Activated CD4-positive, alpha-beta T cell treated with anti-CD3 and anti-CD28 coated beads, Interleukin-2, Interleukin-4, amounts not matched to agents 100 ng/mL and 50 ng/mL, durations not matched to agents 16 hours and 8 hours (primary cell): Measurements from ENCODE around the gene TPP2.

Source experiments
- DNase-seq: peaks from one replicate; pipeline ENCODE4 v3.0.0-alpha.2; 2020; ENCODE audit warnings: low spot score

The TPP2 gene

DNA sequence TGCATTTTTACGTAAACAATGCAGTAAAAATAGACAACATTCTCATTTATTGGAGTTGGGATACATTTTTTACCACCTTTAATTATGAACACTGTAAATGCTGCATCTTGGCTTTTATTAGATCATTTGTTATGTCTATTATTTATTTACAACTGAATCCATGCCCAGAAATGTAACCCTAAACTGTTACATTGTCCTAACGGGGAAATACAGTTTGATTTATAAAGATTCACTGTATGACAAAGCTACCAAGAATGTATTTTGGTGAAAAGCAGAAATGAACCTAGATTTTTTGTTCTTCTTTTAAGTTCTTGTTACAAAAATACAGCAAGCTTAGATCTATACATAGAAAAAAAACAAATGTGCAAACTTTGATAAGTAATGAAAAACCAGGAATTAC lies 97.0 kb downstream of the TPP2 start:
- DNase-seq: no peak

DNA sequence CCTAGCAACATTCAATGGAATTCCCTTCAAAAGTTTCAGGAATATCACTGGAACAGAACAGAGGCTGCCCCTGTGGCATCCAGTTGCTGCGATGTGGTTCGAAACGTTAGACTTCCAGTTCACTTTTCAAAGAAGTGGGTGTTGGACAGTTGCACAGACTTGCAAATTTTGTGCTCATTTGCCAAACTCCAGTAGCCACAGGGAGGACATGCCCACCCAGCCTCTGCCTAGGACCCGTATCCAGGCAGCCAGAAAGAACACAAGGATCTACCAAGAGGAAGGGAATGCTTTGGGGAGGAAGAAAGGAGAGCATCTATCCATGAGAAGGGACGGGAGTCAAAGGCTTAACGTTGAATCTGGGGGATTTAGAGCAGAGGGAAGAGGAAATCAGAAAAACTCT lies 98.2 kb downstream of the TPP2 start, which contains the start of gene METTL21C:
TSS of gene METTL21C (minus strand) at position 108 of the 400 bp plus-strand sequence. CDS start 546 bp downstream, outside the sequence.
- DNase-seq: no peak

DNA sequence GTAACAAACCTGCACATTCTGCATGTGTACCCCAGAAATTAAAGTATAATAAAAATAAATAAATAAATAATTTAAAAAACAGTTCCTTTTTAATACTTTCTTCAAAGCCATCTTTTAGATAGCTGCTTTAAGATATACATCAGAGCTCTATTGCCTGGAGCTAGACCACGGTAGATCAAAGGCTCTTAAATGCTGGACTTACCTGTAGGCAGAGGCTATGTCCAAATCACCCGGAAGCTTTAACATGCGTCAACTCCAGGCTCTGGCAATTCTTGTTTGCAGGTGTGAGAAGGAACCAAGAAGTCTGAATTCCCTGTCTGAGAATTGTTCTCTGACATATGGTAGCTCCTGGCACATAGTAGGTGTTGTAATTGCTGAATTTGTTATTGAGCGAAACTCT lies 99.7 kb downstream of the TPP2 start:
- no peak for DNase-seq

DNA sequence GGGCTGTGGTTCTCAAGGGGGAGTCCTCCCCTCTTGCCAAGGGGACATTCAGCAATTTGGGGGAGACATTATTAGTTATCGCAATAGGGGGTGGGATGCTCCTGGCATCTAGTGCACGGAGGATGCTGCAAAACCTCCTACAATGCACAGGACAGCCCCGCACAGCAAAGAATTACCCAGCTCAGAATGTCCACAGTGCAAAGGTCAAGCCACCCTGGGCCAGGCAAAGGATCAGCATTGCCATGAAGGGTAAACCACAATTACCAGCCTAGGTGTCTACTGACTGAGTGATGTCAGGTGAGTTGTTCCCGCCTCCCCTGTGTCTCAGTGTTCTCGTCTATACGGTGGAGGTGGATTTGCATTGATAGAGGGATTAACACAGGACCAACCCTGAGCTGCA lies 100.5 kb downstream of the TPP2 start:
- no peak for DNase-seq

DNA sequence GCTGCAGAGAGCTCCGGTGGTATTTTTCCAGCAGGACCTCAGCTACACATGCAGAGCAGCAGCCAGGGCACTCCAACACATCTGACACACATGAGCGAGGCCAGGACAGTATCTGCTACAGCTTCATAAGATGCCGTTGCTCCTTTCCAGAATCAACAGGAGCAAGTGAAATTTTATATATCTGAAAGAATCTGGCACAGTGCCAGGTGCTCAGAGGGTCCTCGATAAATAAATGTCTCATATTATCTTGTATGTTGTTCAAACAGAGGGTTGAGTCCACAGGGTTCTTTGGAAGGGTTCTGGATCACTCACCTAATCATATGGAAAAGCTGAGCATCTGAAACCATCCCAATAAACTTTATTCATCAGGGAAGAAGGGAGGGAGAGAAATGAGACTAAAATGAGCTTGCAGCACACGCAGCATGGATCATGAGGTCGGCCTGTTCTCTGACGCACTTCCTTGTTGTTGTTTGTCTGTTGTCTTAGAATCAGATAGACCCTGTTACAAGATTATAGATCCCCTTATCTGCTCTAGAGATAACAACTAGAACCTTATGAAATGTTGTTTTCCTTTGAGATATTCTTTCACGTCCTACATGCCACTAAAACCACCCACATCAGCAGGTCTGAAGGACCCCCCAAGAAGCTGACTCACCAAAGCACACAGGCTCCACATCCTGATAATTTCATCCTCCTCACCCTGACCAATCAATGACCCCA lies 101.3 kb downstream of the TPP2 start:
- no peak for DNase-seq

DNA sequence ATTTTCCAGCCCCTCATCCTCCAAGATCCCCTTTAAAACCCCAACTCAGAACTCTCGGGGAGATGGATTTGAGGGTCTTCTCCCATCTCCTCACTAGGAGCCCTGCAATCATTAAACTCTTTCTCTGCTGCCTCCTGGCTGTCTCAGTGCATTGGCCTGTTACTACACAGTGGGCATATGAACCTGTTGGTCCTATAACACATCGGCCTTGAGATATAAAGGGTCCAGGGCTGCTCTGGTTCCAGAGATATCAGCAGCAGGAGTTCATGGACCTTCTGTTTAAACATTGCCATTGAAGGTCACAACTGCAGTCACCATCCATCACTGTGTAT lies 101.8 kb downstream of the TPP2 start:
- DNase-seq: no peak

DNA sequence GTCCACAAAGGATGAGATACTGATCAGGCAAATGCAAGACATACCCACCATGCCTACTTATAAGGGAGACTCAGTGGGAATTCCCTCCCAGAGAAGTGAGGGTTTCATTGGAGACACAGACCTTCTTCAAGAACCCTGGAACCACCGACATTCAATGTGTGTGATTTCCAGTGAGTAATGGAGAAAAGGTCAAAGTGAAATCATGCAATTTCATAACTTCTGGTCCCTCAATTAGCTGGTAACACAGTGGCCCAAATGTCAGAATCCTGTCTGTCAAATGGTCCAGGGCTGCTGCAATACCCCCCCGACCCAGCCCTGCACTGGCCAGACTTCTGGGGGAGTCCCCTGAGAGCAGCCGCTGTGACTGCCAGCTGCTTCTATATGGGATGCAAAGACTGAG lies 102.7 kb downstream of the TPP2 start:
- DNase-seq: no peak

DNA sequence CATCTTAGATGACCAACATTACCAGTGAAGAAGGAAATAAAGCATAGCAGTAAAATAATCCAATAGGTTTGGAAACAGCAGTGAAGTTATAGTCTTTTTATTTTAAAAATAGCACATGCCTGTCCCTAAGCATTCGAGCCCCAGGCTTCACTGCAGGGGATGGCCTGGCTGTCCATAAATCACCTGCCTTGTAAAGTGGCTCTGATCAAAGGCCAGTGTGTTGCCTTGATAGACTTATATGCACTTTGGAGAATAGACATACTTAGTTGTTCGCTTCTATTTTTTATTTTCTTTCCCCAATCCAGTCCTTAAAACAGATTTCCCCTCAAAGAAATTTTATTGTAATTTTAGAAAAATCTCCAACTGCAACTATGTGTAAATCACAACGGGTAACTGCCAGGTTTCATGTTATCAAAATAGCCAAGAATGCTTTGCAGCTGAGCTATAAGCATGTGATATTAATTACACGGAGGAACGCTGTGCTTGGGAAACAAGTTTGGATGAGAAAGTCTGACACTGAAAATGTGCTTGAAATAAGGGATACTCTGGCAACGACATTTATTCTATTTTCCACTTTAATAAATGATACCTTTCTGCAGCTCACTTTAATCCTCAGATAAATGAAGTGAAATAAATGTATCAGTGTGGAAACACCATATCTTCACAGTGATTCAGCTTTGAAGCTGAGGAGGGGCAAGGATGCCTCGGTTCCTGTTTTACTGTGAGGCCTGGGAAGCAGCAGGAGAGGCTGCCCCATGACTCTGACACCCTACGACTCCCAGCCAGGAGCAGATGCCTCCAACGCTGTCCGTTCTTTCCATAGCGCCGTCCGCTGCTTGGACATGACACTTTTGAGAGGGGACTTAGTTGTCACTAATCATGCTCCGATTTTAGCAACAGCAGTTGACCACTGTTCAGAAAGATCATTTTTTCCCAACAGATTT lies 103.6 kb downstream of the TPP2 start:
- no peak for DNase-seq

DNA sequence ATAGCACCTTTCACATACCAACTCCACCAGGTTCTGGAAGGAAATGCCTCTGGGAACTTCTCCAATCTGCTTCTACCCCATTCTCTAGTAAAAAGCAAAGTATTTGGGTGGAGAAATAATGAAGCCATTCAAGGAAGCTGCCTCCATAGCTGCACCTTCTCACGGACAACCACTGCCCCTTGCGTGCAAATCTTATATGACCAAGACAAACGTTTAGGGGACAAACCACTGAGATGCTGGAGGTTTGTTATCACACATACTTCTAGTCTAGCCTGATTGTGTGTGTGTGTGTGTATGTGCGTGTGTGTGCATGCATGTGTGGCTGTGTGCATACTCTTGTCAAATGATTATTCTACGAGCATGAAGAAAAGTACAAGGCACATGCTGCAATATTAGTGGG lies 104.5 kb downstream of the TPP2 start:
- DNase-seq: no peak

DNA sequence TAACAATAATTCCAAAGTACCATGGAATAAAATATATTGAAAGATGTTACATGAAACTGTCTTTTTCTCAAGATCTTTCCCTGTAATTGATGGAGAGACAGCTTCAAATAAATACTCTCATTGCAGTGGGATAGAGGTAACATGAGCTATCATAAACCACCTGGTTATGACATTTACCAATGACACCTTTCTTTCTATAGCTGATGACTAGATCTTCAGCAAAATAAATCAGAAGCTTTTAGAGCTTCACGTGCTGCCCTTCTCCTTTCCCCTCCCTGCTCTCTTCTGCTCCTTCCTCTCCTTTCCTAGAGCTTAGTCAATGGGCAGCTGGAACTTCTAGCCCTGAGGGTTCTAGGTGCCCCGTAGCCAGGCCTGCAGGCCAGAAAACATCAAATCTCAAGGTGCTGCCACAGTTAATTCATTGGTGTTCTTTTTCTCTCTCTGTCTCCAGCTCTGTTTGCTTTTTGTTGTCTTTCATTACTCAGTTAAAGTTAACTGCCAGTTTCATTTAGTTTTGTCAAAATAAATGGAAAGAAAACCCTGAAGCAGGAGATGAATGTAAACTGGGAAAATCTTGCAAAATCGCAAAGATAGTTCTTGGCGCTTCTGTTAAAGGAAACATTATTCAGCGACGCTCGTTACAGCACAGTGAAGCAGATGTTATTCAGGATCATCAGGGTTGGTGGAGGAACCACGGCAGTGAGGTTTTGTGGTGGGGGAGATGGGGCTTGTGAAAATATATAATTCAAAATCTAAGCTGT lies 106.4 kb downstream of the TPP2 start:
- no peak for DNase-seq

DNA sequence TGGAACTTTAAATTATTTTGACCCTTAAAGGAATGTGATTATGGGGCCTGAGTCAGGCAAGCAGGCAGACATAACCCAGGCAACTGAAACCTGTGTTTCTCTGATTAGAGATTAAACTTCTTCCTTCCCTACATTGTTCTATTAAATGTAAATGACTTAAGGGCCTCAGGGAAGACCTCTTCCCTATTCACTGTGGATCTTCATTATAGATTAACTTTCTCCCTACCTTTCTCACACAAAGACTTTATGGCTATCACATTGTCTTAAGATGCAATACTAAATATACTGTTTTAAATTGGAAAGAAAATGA lies 106.9 kb downstream of the TPP2 start:
- DNase-seq: no peak

DNA sequence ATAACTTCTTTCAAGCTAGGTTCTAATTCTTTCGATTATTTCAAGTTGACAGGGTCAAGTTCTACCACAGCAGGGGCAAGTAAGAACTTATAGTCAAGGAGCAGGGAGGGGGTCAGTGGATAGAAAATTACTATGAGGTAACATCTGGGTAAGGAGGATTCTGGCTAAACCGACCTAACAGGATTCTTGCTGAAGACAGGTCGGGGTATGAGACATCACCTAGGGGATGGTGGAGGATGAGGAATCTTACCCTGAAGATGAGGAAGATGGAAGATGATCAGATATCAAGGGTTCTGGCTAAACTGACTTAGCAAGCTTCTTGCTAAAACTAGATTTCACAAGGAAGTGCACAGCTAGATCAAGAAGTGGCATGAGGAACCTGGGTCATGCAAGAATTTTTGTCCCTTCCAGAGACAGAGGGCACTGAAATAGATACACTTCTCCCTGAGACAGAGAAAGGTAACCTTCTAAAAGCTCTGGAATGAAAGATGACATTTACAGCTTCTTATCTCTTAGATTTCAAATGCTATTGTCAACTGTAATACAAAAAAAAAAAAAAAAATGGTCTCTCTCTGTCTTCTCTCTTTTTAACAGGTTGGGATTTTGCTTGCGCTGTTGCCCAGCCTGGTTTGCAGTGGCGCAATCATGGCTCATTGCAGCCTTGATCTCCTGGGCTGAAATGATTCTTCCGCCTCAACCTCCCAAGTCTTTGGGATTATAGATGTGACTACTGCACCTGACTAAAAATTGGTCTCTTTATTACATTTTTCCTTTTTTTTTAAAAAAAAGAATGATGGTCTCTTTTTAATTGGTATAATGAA lies 107.7 kb downstream of the TPP2 start:
- DNase-seq: no peak

DNA sequence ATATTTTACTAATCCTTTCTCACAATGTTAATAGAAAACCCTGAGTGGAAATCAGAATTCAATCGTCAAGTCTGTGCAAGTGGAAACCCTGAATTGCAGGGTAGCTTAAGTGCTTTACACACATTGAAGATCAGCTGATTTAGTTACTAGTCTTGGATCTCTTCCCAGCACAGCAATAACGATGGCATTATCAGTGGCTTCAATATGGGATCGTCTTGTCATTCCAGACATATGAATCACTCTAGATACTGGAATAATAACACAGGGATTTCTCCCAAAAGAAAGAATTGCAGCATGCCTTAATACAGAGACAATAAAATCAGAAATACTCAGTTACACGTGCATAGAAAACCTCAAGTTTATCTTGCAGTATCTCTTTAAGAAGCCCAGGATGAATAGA lies 110.7 kb downstream of the TPP2 start:
- DNase-seq: no peak

DNA sequence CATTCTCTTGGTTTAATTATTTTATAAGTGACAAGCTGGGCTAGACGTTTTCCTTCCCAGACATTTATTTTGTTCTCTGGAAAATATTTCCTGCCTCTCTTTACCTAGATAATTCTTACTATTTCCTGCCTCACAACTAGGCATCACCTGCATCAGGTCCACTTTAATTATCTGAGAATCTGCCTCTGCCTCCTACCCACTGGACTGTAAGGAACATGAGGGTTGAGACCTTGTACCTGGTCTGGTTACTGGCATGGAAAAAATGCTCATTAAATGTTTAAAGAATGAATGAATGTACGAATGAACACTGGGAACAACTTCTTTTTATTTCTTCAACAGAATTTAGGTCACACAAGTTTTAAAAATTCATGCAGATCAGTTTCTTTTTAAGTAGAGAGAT lies 111.4 kb downstream of the TPP2 start:
- no peak for DNase-seq

DNA sequence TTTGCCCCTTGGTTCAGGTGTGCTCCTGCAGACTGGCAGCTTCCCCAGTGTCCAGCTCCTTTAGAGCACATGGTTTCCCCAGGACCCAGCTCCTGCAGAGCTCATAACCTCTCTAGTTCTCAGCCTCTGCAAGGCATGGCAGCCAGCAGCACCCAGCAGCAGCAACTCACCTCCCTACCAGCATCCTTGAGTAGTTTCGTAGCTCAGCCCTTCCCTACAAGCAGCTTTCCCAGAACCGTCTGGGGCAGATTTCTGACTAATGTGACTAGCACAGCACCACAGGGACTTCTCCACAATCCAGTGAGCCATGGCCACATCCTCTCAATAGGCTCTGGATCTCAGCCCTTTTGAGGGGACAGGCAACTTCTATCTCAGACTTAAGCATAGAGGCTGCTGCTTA lies 112.2 kb downstream of the TPP2 start:
- DNase-seq: no peak

DNA sequence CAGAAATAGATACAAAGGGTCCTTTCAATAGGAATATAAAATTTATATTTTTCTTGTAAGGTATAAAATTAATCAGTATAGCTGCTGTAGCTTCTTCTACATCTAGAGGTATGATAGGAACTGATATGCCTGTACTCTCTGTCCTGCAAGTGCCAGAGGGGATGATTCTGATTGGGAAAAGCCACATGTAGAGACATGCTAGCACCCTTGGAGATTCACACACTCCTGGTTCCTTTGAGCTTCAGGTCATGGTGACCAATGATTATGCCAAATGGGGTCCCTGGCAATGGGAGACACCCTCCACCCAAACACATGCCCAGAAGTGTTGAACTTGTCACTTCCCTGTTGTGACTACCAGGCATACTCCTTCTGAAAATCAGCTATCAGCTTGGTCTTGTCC lies 112.8 kb downstream of the TPP2 start:
- no peak for DNase-seq

DNA sequence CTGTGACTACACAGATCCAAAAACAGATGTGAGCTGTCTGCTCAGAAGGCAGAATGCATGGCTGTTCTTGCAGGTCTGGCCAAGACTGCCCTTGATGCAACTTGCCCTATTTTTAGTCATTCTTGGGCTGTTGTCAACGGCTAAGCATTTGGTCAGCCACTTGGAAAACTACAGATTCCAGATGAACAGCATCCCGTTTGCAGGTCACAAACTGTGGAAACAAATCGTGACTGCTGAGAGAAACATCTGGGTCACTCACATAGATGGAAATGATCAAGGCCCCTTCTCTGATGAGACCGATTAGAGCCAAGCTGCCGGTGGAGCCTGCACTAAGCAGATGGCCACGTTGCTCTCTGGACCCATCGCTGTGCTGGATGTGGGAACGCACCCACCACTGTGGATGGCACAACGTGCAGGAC lies 113.5 kb downstream of the TPP2 start:
- no peak for DNase-seq

DNA sequence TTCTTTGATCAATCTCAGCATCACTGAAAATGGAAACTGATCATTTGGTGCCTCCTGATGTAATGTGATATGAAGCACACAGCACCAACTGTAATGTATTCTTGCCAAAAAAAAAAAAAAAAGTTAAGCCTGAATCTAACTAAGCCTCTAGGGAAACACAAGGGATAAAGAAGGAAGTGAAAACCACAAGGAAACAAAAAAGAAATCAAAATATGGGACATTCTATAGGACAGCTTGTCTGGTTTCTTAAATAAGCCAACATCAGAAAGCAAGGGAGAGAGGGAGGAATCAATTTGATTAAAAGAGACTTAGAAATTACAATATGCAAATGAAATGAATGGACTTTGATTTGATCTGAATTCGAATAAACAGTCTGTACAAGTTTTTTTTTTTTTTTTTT lies 118.7 kb downstream of the TPP2 start:
- no peak for DNase-seq

DNA sequence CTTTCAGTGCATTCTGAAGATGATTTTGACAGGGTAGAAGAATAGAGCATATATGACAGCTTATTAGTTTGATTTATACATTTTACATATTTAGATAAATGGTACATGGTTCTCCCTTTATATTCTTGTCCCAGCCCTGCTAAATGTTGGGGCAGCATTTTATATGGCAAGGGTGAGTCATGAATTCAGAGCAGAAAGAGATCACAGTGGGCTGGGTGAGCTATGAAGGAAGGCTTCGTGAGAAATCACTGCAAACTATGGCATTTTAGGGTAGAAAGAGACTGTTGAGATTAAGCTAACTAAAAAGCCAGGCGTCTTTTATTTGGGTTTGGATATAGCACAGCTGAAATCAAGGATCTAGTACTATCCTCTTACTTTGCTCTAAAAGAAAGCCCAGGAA lies 122.0 kb downstream of the TPP2 start:
- DNase-seq: no peak

DNA sequence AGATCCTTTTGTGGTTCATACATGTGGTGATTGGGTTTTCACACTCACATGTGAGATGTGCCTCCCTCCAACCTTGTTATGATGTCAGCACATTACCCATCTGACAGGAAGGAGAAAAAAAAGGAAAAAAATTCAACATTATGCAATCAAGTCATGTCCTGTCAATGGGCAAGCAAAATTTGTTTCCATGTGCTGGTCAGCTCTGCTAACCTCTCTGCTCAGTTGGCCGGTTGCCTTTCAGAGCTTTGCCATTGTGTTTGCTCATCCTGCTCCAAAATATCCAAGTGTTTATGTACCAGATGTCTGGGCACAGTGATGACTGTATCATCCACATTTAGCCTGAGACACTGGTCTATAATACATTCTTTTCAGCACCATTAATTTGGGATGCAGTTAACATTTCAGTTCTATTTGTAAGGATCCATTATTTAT lies 125.0 kb downstream of the TPP2 start:
- no peak for DNase-seq

DNA sequence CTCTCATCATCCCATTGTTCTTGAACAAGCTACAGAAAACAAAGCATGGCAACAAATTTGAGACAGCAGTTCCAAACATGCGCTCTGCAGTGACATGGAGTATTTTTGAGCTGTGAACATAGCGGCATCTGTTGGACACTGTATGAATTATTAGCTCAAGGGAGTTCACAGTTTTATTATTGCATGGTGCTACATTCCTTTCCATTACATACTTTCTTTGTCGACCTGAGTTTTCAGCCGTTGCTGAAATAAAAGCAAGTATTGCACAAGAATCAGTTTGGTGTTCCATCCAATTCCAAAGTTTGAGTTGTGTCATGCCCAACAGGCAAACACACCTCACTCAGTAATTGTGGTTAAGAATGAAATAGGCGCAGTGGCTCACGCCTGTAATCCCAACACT lies 128.1 kb downstream of the TPP2 start:
- DNase-seq: no peak

DNA sequence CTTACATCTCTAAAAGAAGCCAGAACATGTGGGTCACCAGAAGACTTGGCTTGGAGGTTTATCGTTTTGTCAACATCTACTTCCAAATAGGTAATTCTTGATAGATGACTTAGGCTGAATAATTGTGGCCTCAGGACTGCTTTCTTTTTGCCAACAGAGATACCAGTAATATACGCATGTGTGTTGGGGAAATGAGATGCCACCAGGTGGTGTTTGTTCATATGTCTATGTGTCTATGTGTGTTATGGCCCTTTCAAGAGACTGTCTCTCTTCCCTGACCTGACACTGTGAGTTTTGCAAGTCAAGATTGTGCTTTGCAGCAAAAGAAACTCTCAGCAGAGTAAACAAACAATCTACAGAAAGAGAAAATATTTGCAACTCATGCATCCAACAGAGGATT lies 129.6 kb downstream of the TPP2 start:
- DNase-seq: no peak
